ENCODE data around the gene CHN1.

GRCh38 chr2:174888146-174888545, 117.0 kb downstream of the CHN1 start:
- TF ChIP-seq CTCF (IDR thresholded peaks at IDR 0.05) (no peak), EP300 (IDR thresholded peaks at IDR 0.05) (no peak)

Data from upper lobe of left lung (tissue), 4 donors.